Esophagus squamous epithelium (tissue), 5 donors: ENCODE measurements around the gene ERN1. TPM values are rescaled to one million over a fixed set of nuclear protein-coding genes. Genes with fewer than 3 reads are reported as not detected.

Source experiments
- DNase-seq: peaks from one replicate; lab custom pipeline; 2025; lab: John Stamatoyannopoulos, UW
- H3K27ac ChIP-seq, 4 donors: fragments of 200-600 bp; sonication (generic); one replicate each; pipeline ENCODE4 v1.5.1; 2016 to 2019; ENCODE audit warnings: mild to moderate bottlenecking in 1 of 4
- H3K27me3 ChIP-seq, 4 donors: fragments of 200-600 bp; sonication (generic); 1 replicate in 3 of 4; 2 replicates in 1 of 4; pipeline versions ENCODE4 v1.5.1 to v1.6.0; 2017 to 2021; ENCODE audit warnings: antibody characterized with exemption in 1 of 4
- H3K36me3 ChIP-seq, 3 donors: fragments of 200-600 bp; sonication (generic); one replicate each; pipeline ENCODE4 v1.5.1; 2016 to 2019
- H3K4me1 ChIP-seq, 3 donors: fragments of 200-600 bp; sonication (generic); one replicate each; pipeline ENCODE4 v1.5.1; 2017 to 2019
- H3K4me3 ChIP-seq, 4 donors: fragments of 200-600 bp; sonication (generic); 1 replicate in 3 of 4; 2 replicates in 1 of 4; pipeline ENCODE4 v1.5.1; 2016 to 2019; ENCODE audit warnings: mild to moderate bottlenecking in 2 of 4, moderate library complexity in 1 of 4
- H3K9me3 ChIP-seq, 3 donors: fragments of 200-600 bp; sonication (generic); one replicate each; pipeline ENCODE4 v1.5.1; 2016 to 2019
- CTCF ChIP-seq, 6 experiments: fragments of 450-650 bp in 4 of 6; fragments of 200-600 bp in 2 of 6; sonication (generic) in 2 of 6; IDR thresholded peaks; one replicate each; pipeline ENCODE4 v1.5.1; 2016 to 2019; ENCODE audit warnings: antibody characterized with exemption in 6 of 6, mild to moderate bottlenecking in 4 of 6, moderate library complexity in 4 of 6
- POLR2A ChIP-seq, 4 donors: fragments of 450-650 bp; IDR thresholded peaks; one replicate each; pipeline ENCODE4 v1.6.1; 2017; ENCODE audit warnings: antibody characterized with exemption in 4 of 4, mild to moderate bottlenecking in 4 of 4, moderate library complexity in 3 of 4
- WGBS, 2 donors: methylation state at CpG; one replicate each; pipeline ENCODE4 v1.1.5; 2018; 5-methylcytosine and 5-hydroxymethylcytosine counted together
- intact Hi-C: fragments of 100-400 bp; cut with DNase I; formaldehyde crosslinking; loops from one replicate; pipeline ENCODE4 v1.15.0; 2022
- total RNA-seq, 4 donors: library from RNA; depleted of rRNA; stranded (reverse); fragments of >200 nt; gene quantifications; one replicate each; pipeline ENCODE4 v1.1.0, GENCODE V29; 2016
- donor health status: DM: yes; HTN: yes; CAD: no.

The ERN1 gene
- total RNA-seq, 4 donors from 2014 or later = 9.2 to 19.1 (median 15.1) TPM

GRCh38 chr17:64157669-64158180 is 27.8 kb upstream of the ERN1 start:
- peaks cover 0 to 39% (median 7%) of the 10 kb centered on the region in 3 donors for H3K4me1 ChIP-seq
- H3K27me3 ChIP-seq = no peaks in the 10 kb centered on the region
- DNase-seq = no peak
- H3K36me3 ChIP-seq = peaks cover 0 to 56% (median 6%) of the 10 kb centered on the region in 3 donors
- no peak overlapping the region for H3K4me3 ChIP-seq
- no peak overlapping the region for H3K27ac ChIP-seq
- no peaks in the 10 kb centered on the region for H3K9me3 ChIP-seq
- intact Hi-C loops = no loop called here
- TF ChIP-seq CTCF (IDR thresholded peaks at IDR 0.05) = no peak
- TF ChIP-seq POLR2A (IDR thresholded peaks at IDR 0.05) = no peak
- WGBS, 2 donors = 86 to 92% methylated on average over 2 of the region's 2 CpGs

GRCh38 chr17:64156670-64157069 is 26.7 kb upstream of the ERN1 start:
- Histone ChIP-seq H3K27ac (peak overlapping the region in 3 of 4 donors; percentile 17 to 56 (median 45)), H3K4me3 (no peak overlapping the region), H3K9me3 (no peaks in the 10 kb centered on the region), H3K36me3 (peaks cover 0 to 66% (median 6%) of the 10 kb centered on the region in 3 donors), H3K27me3 (no peaks in the 10 kb centered on the region), H3K4me1 (peaks cover 0 to 36% (median 7%) of the 10 kb centered on the region in 3 donors)
- DNase-seq = no peak
- intact Hi-C loops = no loop called here
- WGBS, 2 donors = 91 to 94% methylated on average over 1 to 2 of the region's 2 CpGs
- TF ChIP-seq CTCF (IDR thresholded peaks at IDR 0.05) = no peak
- no peak for TF ChIP-seq POLR2A (IDR thresholded peaks at IDR 0.05)

- intact Hi-C loops = no loop called here
- H3K36me3 ChIP-seq = peaks cover 0 to 71% (median 6%) of the 10 kb centered on the region in 3 donors
- TF ChIP-seq POLR2A (IDR thresholded peaks at IDR 0.05) (no peak), CTCF (IDR thresholded peaks at IDR 0.05) (no peak)
- no peak overlapping the region for H3K4me3 ChIP-seq
- H3K27ac ChIP-seq = peak overlapping the region; percentile 35 to 71 (median 50)
- WGBS, 2 donors = 89 to 91% methylated on average over 6 to 7 of the region's 11 CpGs
- peaks cover 0 to 36% (median 7%) of the 10 kb centered on the region in 3 donors for H3K4me1 ChIP-seq
- no peak for DNase-seq
- no peaks in the 10 kb centered on the region for H3K27me3 ChIP-seq
- no peaks in the 10 kb centered on the region for H3K9me3 ChIP-seq
Measured at GRCh38 chr17:64155751-64156544, 26.0 kb upstream of the ERN1 start.

- 97 to 100% methylated on average over 3 to 7 of the region's 7 CpGs for WGBS, 2 donors
- peaks cover 0 to 44% (median 7%) of the 10 kb centered on the region in 3 donors for H3K4me1 ChIP-seq
- H3K27ac ChIP-seq = peak overlapping the region in 2 of 4 donors; percentile 55 to 71
- H3K27me3 ChIP-seq = no peaks in the 10 kb centered on the region
- no peak for TF ChIP-seq POLR2A (IDR thresholded peaks at IDR 0.05)
- no peak for TF ChIP-seq CTCF (IDR thresholded peaks at IDR 0.05)
- no peaks in the 10 kb centered on the region for H3K9me3 ChIP-seq
- intact Hi-C loops = no loop called here
- no peak for DNase-seq
- peaks cover 0 to 71% (median 6%) of the 10 kb centered on the region in 3 donors for H3K36me3 ChIP-seq
- no peak overlapping the region for H3K4me3 ChIP-seq
Measured at GRCh38 chr17:64155129-64155528, 25.2 kb upstream of the ERN1 start.

GRCh38 chr17:64154717-64155116 is 24.8 kb upstream of the ERN1 start:
- no peak for TF ChIP-seq CTCF (IDR thresholded peaks at IDR 0.05)
- no peak for TF ChIP-seq POLR2A (IDR thresholded peaks at IDR 0.05)
- H3K27ac ChIP-seq = peak overlapping the region in 2 of 4 donors; percentile 55 to 71
- no peaks in the 10 kb centered on the region for H3K27me3 ChIP-seq
- no peak overlapping the region for H3K4me3 ChIP-seq
- H3K9me3 ChIP-seq = no peaks in the 10 kb centered on the region
- DNase-seq = no peak
- intact Hi-C loops = no loop called here
- peaks cover 0 to 46% (median 7%) of the 10 kb centered on the region in 3 donors for H3K4me1 ChIP-seq
- H3K36me3 ChIP-seq = peaks cover 0 to 72% (median 6%) of the 10 kb centered on the region in 3 donors
- WGBS, 2 donors = 88 to 92% methylated on average over 5 to 8 of the region's 9 CpGs
